Keratinocyte (primary cell): ENCODE results near the gene ABHD15. TPM values are rescaled to one million over a fixed set of nuclear protein-coding genes. Genes with fewer than 3 reads are reported as not detected.
A peak's percentile ranks its signal among the peaks of the same experiment; 100 is the strongest.

Experiments
- DNase-seq: peaks from one replicate; pipeline ENCODE4 v3.0.0-alpha.2; 2011; ENCODE audit warnings: low read depth, missing footprints, low spot score
- FAIRE-seq: peaks from 2 replicates; lab custom pipeline; 2011; peaks lifted over from hg19 to GRCh38; lab: Jason Lieb, UNC
- H2AFZ ChIP-seq: 2 replicates; pipeline ENCODE4 v1.6.0; 2012; ENCODE audit warnings: low read length, control low read depth, inconsistent platforms; ENCODE audit not compliant: control insufficient read depth
- H3K27ac ChIP-seq: 2 replicates; pipeline ENCODE4 v1.5.1; 2011; ENCODE audit warnings: low read length; ENCODE audit not compliant: control insufficient read depth, insufficient read depth
- H3K27me3 ChIP-seq: 3 replicates; pipeline ENCODE4 v1.6.0; 2011; ENCODE audit warnings: low read length; ENCODE audit not compliant: control insufficient read depth, insufficient read depth; ENCODE audit errors: extremely low read depth
- H3K36me3 ChIP-seq, 2 experiments: 2 replicates in 1 of 2; 3 replicates in 1 of 2; pipeline ENCODE4 v1.5.1; 2011; ENCODE audit warnings: low read length in 2 of 2, mild to moderate bottlenecking in 1 of 2; ENCODE audit not compliant: control insufficient read depth in 2 of 2, insufficient read depth in 2 of 2; ENCODE audit errors: extremely low read depth in 1 of 2
- H3K4me1 ChIP-seq: 3 replicates; pipeline ENCODE4 v1.5.1; 2011; ENCODE audit warnings: low read length; ENCODE audit not compliant: control insufficient read depth, insufficient read depth; ENCODE audit errors: extremely low read depth
- H3K4me2 ChIP-seq: 3 replicates; pipeline ENCODE4 v1.6.0; 2011; ENCODE audit warnings: low read depth, low read length; ENCODE audit not compliant: control insufficient read depth, insufficient read depth; ENCODE audit errors: extremely low read depth
- H3K4me3 ChIP-seq, 3 experiments: fragments of 200-600 bp in 1 of 3; sonication (generic) in 1 of 3; 2 replicates in 2 of 3; 3 replicates in 1 of 3; pipeline ENCODE4 v1.5.1; 2011 to 2016; ENCODE audit warnings: low read length in 3 of 3, mild to moderate bottlenecking in 3 of 3, control low read depth in 2 of 3, inconsistent platforms in 1 of 3, low read depth in 1 of 3, mixed read lengths in 1 of 3, mixed run types in 1 of 3, moderate library complexity in 1 of 3; ENCODE audit not compliant: control insufficient read depth in 2 of 3, insufficient read depth in 2 of 3; ENCODE audit errors: extremely low read depth in 1 of 3
- H3K79me2 ChIP-seq: 2 replicates; pipeline ENCODE4 v1.6.0; 2012; ENCODE audit warnings: low read length; ENCODE audit not compliant: control insufficient read depth, insufficient read depth
- H3K9ac ChIP-seq: 3 replicates; pipeline ENCODE4 v1.6.0; 2011; ENCODE audit warnings: low read length; ENCODE audit not compliant: control insufficient read depth, insufficient read depth; ENCODE audit errors: extremely low read depth
- H3K9me1 ChIP-seq: 3 replicates; pipeline ENCODE4 v1.6.0; 2011; ENCODE audit warnings: low read length; ENCODE audit not compliant: control insufficient read depth, insufficient read depth; ENCODE audit errors: extremely low read depth
- H3K9me3 ChIP-seq: 2 replicates; pipeline ENCODE4 v1.5.1; 2012; ENCODE audit warnings: low read depth, low read length; ENCODE audit not compliant: control insufficient read depth
- H4K20me1 ChIP-seq: 3 replicates; pipeline ENCODE4 v1.6.0; 2011; ENCODE audit warnings: low read length; ENCODE audit not compliant: control insufficient read depth, insufficient read depth; ENCODE audit errors: extremely low read depth
- EZH2 ChIP-seq: IDR thresholded peaks from one replicate; pipeline ENCODE4 v1.6.1; 2012; ENCODE audit warnings: inconsistent platforms, mild to moderate bottlenecking, low read length, moderate library complexity
- dilution Hi-C: fragments of 300-500 bp; cut with MboI; formaldehyde crosslinking; loops from one replicate; pipeline ENCODE4 v1.7.0; 2020; ENCODE audit warnings: low sequenced_read_pairs; ENCODE audit not compliant: extremely low pct_ligation_motif_present
- polyA plus RNA-seq, 5 experiments: library from polyadenylated mRNA; depleted of rRNA in 3 of 5; stranded (reverse) in 3 of 5; stranded (forward) in 1 of 5; unstranded in 1 of 5; fragments of >200 nt; gene quantifications; 1 replicate in 1 of 5; 2 replicates in 3 of 5; 3 replicates in 1 of 5; pipeline versions ENCODE4 v1.2.1 to v1.2.3, GENCODE V29; 2011 to 2012; ENCODE audit warnings: missing spikeins in 2 of 5, low read depth in 1 of 5, low replicate concordance in 1 of 5
- TF ChIP-seq, protein P1 (sequence below), 3 experiments: IDR thresholded peaks in 1 of 3; conservative IDR thresholded peaks in 1 of 3; optimal IDR thresholded peaks in 1 of 3; 2 replicates in 2 of 3; 3 replicates in 1 of 3; pipeline versions ENCODE3 to v1.5.1; 2011; ENCODE audit warnings: low read length in 3 of 3, mild to moderate bottlenecking in 3 of 3, moderate library complexity in 2 of 3, control low read depth in 1 of 3, inconsistent platforms in 1 of 3; ENCODE audit not compliant: insufficient read depth in 2 of 3; ENCODE audit errors: extremely low read depth in 1 of 3

The ABHD15 gene
- polyA plus RNA-seq, 1 donor (not counting 4 experiments of a cell fraction or from before 2014, with no cell fraction given): 6.2 TPM

DNA sequence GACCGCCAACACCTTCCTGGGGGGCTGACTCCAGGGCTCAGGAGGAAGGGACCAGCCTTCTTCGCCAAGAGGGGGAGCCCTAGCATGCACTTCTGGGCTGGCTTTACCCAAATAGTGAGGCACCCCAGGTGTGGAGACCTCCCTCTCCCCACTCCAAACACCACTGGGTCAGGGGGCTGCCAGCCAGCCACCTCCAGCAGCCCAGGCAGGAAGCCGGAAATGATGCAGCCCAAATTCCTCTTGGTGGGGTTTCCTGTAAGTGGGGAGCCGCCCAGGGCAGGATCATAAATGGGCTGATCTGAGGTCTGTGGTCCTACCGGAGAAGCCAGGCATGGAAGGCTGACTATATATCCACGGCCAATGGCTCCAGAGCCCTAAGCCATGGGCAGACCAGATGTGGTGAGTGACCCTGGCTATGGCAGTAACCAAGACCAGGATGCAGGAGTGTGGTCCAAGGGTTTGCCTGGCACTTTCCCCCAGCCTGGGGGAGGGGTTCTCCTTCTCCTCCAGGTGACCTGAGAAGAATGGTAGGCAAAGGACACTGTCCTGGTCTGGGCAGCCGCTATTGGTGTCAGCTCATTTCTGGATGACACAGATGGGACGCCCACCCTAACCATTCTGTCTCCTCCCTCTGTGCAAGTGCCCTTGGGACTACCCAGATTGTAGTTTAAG lies 18.4 kb upstream of the ABHD15 start:
- Histone ChIP-seq H3K36me3 (peaks cover 15 to 22% of the 10 kb centered on the region in 2 experiments), H3K27me3 (no peaks in the 10 kb centered on the region), H3K9ac (no peak overlapping the region), H3K9me3 (no peaks in the 10 kb centered on the region), H3K4me3 (no peak overlapping the region), H3K4me1 (peaks cover 79% of the 10 kb centered on the region), H3K9me1 (peaks cover 22% of the 10 kb centered on the region), H2AFZ (no peak overlapping the region), H3K27ac (no peak overlapping the region), H3K79me2 (peaks cover 64% of the 10 kb centered on the region), H4K20me1 (peaks cover 29% of the 10 kb centered on the region), H3K4me2 (peak overlapping the region; percentile 10)
- DNase-seq (no peak), FAIRE-seq (no peak)
- dilution Hi-C loops: no loop called here
- TF ChIP-seq EZH2: no peak
- TF ChIP-seq, protein P1, sequence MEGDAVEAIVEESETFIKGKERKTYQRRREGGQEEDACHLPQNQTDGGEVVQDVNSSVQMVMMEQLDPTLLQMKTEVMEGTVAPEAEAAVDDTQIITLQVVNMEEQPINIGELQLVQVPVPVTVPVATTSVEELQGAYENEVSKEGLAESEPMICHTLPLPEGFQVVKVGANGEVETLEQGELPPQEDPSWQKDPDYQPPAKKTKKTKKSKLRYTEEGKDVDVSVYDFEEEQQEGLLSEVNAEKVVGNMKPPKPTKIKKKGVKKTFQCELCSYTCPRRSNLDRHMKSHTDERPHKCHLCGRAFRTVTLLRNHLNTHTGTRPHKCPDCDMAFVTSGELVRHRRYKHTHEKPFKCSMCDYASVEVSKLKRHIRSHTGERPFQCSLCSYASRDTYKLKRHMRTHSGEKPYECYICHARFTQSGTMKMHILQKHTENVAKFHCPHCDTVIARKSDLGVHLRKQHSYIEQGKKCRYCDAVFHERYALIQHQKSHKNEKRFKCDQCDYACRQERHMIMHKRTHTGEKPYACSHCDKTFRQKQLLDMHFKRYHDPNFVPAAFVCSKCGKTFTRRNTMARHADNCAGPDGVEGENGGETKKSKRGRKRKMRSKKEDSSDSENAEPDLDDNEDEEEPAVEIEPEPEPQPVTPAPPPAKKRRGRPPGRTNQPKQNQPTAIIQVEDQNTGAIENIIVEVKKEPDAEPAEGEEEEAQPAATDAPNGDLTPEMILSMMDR (optimal IDR thresholded peaks at IDR 0.05 in 1 of 3, IDR thresholded peaks at IDR 0.05 in 1 of 3, conservative IDR thresholded peaks at IDR 0.05 in 1 of 3; ENCODE audit: extremely low read depth in 1 of 3, insufficient read depth in 2 of 3, low read length in 3 of 3): peak in 2 of 3 experiments; percentile 23 to 61

- DNase-seq (no peak), FAIRE-seq (no peak)
- peaks cover 22% of the 10 kb centered on the region for H3K9me1 ChIP-seq
- no peaks in the 10 kb centered on the region for H3K9me3 ChIP-seq
- TF ChIP-seq, protein P1 (optimal IDR thresholded peaks at IDR 0.05 in 1 of 3, IDR thresholded peaks at IDR 0.05 in 1 of 3, conservative IDR thresholded peaks at IDR 0.05 in 1 of 3; ENCODE audit: extremely low read depth in 1 of 3, insufficient read depth in 2 of 3, low read length in 3 of 3): no peak
- no peak for TF ChIP-seq EZH2
- dilution Hi-C loops: no loop called here
- H3K4me1 ChIP-seq: peaks cover 74% of the 10 kb centered on the region
- no peak overlapping the region for H2AFZ ChIP-seq
- no peak overlapping the region for H3K9ac ChIP-seq
- H3K27me3 ChIP-seq: no peaks in the 10 kb centered on the region
- peaks cover 32% of the 10 kb centered on the region for H4K20me1 ChIP-seq
- H3K27ac ChIP-seq: no peak overlapping the region
- no peak overlapping the region for H3K4me3 ChIP-seq
- H3K36me3 ChIP-seq: peaks cover 19 to 29% of the 10 kb centered on the region in 2 experiments
- H3K4me2 ChIP-seq: peak overlapping the region; percentile 56
- H3K79me2 ChIP-seq: peaks cover 67% of the 10 kb centered on the region
Measured at GRCh38 chr17:29584452-29585079, 17.7 kb upstream of the ABHD15 start.
